Measurements from ENCODE around the gene MAST4. TPM values are rescaled to one million over a fixed set of nuclear protein-coding genes. Genes with fewer than 3 reads are reported as not detected.

Gene MAST4
- total and polyA plus RNA-seq, 4 donors: 3.7 to 9.5 (median 6.5) TPM

GRCh38 chr5:66982470-66982869 is 386.3 kb downstream of the MAST4 start:
- no peak overlapping the region for H3K27ac ChIP-seq (ENCODE audit: low read depth in 1 of 2, low read length in 2 of 2)
- no peak for DNase-seq (ENCODE audit: low spot score)
- 94% methylated on average over 5 of the region's 5 CpGs for WGBS
- no peaks in the 10 kb centered on the region for H3K36me3 ChIP-seq (ENCODE audit: control insufficient read depth in 4 of 4, insufficient read depth in 3 of 4, low read depth in 1 of 4, low read length in 3 of 4)
- no peak overlapping the region for H3K4me3 ChIP-seq (ENCODE audit: low read depth in 1 of 3, low read length in 3 of 3)
- TF ChIP-seq MAX (IDR thresholded peaks at IDR 0.05) (no peak), FOXA2 (IDR thresholded peaks at IDR 0.05) (no peak), HNF4A (conservative IDR thresholded peaks at IDR 0.05) (no peak), YY1 (IDR thresholded peaks at IDR 0.05) (no peak), GABPA (IDR thresholded peaks at IDR 0.05 in 1 of 2, conservative IDR thresholded peaks at IDR 0.05 in 1 of 2) (no peak), ATF3 (IDR thresholded peaks at IDR 0.05) (no peak), RAD21 (IDR thresholded peaks at IDR 0.05) (no peak), CTCF (IDR thresholded peaks at IDR 0.05; ENCODE audit: low read depth, low read length, missing input control) (no peak), FOXA1 (IDR thresholded peaks at IDR 0.05) (no peak)
- TF ChIP-seq, protein P1, sequence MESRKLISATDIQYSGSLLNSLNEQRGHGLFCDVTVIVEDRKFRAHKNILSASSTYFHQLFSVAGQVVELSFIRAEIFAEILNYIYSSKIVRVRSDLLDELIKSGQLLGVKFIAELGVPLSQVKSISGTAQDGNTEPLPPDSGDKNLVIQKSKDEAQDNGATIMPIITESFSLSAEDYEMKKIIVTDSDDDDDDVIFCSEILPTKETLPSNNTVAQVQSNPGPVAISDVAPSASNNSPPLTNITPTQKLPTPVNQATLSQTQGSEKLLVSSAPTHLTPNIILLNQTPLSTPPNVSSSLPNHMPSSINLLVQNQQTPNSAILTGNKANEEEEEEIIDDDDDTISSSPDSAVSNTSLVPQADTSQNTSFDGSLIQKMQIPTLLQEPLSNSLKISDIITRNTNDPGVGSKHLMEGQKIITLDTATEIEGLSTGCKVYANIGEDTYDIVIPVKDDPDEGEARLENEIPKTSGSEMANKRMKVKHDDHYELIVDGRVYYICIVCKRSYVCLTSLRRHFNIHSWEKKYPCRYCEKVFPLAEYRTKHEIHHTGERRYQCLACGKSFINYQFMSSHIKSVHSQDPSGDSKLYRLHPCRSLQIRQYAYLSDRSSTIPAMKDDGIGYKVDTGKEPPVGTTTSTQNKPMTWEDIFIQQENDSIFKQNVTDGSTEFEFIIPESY (IDR thresholded peaks at IDR 0.05): no peak
- no peaks in the 10 kb centered on the region for H3K27me3 ChIP-seq (ENCODE audit: control insufficient read depth in 4 of 4, insufficient read depth in 4 of 4, low read length in 3 of 4)
- peaks cover 0 to 13% (median 3%) of the 10 kb centered on the region in 4 donors for H3K4me1 ChIP-seq (ENCODE audit: control insufficient read depth in 4 of 4, insufficient read depth in 4 of 4, low read length in 3 of 4)
- no peak overlapping the region for H3K9ac ChIP-seq (ENCODE audit: low read depth in 1 of 2, low read length in 2 of 2)
- H3K9me3 ChIP-seq (ENCODE audit: control insufficient read depth in 4 of 4, low read length in 3 of 4): no peaks in the 10 kb centered on the region

DNA sequence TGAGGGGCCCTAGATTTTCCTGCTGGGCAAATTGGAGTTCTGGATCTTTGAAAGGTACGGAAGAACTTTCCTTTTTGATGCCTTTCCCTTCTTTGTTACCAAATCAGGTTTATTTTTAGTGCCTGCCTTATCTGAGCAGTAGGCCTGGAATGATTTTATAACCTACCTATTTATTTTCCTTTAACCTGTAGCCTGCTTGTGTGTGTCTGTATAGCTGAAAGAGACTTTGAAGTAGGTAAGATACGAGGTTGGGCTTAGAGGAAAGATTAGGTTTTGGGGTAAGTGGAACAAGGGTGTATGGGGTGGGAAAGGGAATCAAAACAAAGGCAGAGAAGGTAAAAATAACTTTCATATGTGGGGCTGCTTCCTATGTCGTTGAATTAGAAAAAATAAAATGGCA is 389.2 kb downstream of the MAST4 start:
- H3K9me3 ChIP-seq (ENCODE audit: control insufficient read depth in 4 of 4, low read length in 3 of 4): no peaks in the 10 kb centered on the region
- 75% methylated on average over 3 of the region's 3 CpGs for WGBS
- no peak for TF ChIP-seq CTCF (IDR thresholded peaks at IDR 0.05; ENCODE audit: low read depth, low read length, missing input control)
- no peak for TF ChIP-seq YY1 (IDR thresholded peaks at IDR 0.05)
- H3K36me3 ChIP-seq (ENCODE audit: control insufficient read depth in 4 of 4, insufficient read depth in 3 of 4, low read depth in 1 of 4, low read length in 3 of 4): no peaks in the 10 kb centered on the region
- no peak overlapping the region for H3K4me3 ChIP-seq (ENCODE audit: low read depth in 1 of 3, low read length in 3 of 3)
- H3K27me3 ChIP-seq (ENCODE audit: control insufficient read depth in 4 of 4, insufficient read depth in 4 of 4, low read length in 3 of 4): no peaks in the 10 kb centered on the region
- DNase-seq (ENCODE audit: low spot score): no peak
- H3K27ac ChIP-seq (ENCODE audit: low read depth in 1 of 2, low read length in 2 of 2): no peak overlapping the region
- peaks cover 0 to 19% (median 6%) of the 10 kb centered on the region in 4 donors for H3K4me1 ChIP-seq (ENCODE audit: control insufficient read depth in 4 of 4, insufficient read depth in 4 of 4, low read length in 3 of 4)
- no peak overlapping the region for H3K9ac ChIP-seq (ENCODE audit: low read depth in 1 of 2, low read length in 2 of 2)

DNA sequence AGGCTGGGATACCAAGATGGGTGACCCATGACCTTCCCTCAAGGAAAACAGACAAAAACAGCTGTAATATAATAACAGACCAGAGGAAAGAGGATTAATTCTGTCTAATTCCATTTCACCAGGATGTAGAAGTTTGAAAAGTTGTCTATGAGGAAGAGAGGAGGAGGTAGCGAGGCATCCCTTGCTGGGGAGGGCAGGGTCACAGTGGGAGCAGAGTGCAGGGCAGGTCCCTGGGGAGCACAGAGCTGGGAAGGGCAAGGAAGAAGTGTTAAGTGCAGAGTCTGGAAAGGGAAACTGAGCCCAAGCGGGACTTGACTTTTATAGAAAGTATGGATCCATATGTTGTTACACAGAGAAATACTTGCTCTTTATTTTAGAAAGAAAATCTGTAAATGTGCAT is 389.8 kb downstream of the MAST4 start:
- Histone ChIP-seq H3K27me3 (ENCODE audit: control insufficient read depth in 4 of 4, insufficient read depth in 4 of 4, low read length in 3 of 4) (no peaks in the 10 kb centered on the region), H3K4me1 (ENCODE audit: control insufficient read depth in 4 of 4, insufficient read depth in 4 of 4, low read length in 3 of 4) (peaks cover 0 to 19% (median 6%) of the 10 kb centered on the region in 4 donors), H3K9me3 (ENCODE audit: control insufficient read depth in 4 of 4, low read length in 3 of 4) (no peaks in the 10 kb centered on the region), H3K36me3 (ENCODE audit: control insufficient read depth in 4 of 4, insufficient read depth in 3 of 4, low read depth in 1 of 4, low read length in 3 of 4) (no peaks in the 10 kb centered on the region), H3K9ac (ENCODE audit: low read depth in 1 of 2, low read length in 2 of 2) (no peak overlapping the region), H3K27ac (ENCODE audit: low read depth in 1 of 2, low read length in 2 of 2) (no peak overlapping the region), H3K4me3 (ENCODE audit: low read depth in 1 of 3, low read length in 3 of 3) (no peak overlapping the region)
- 95% methylated on average over 2 of the region's 2 CpGs for WGBS
- no peak for DNase-seq (ENCODE audit: low spot score)
- TF ChIP-seq HNF4G (IDR thresholded peaks at IDR 0.05) (no peak), JUND (IDR thresholded peaks at IDR 0.05) (no peak), ATF3 (IDR thresholded peaks at IDR 0.05) (no peak), SP1 (IDR thresholded peaks at IDR 0.05) (no peak), EGR1 (IDR thresholded peaks at IDR 0.05; ENCODE audit: low read depth in 2 of 2) (no peak), RAD21 (IDR thresholded peaks at IDR 0.05) (no peak), MAX (IDR thresholded peaks at IDR 0.05) (no peak), HNF4A (conservative IDR thresholded peaks at IDR 0.05) (no peak)
- TF ChIP-seq, protein P2, sequence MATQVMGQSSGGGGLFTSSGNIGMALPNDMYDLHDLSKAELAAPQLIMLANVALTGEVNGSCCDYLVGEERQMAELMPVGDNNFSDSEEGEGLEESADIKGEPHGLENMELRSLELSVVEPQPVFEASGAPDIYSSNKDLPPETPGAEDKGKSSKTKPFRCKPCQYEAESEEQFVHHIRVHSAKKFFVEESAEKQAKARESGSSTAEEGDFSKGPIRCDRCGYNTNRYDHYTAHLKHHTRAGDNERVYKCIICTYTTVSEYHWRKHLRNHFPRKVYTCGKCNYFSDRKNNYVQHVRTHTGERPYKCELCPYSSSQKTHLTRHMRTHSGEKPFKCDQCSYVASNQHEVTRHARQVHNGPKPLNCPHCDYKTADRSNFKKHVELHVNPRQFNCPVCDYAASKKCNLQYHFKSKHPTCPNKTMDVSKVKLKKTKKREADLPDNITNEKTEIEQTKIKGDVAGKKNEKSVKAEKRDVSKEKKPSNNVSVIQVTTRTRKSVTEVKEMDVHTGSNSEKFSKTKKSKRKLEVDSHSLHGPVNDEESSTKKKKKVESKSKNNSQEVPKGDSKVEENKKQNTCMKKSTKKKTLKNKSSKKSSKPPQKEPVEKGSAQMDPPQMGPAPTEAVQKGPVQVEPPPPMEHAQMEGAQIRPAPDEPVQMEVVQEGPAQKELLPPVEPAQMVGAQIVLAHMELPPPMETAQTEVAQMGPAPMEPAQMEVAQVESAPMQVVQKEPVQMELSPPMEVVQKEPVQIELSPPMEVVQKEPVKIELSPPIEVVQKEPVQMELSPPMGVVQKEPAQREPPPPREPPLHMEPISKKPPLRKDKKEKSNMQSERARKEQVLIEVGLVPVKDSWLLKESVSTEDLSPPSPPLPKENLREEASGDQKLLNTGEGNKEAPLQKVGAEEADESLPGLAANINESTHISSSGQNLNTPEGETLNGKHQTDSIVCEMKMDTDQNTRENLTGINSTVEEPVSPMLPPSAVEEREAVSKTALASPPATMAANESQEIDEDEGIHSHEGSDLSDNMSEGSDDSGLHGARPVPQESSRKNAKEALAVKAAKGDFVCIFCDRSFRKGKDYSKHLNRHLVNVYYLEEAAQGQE (IDR thresholded peaks at IDR 0.05): no peak

Measured in liver (tissue), 9 donors.